HG03558 (cell line): Measurements from ENCODE around the gene ZBTB17.
A peak's percentile ranks its signal among the peaks of the same experiment; 100 is the strongest.
"Not testable (repeated sequence)": the region's sequence is repeated elsewhere in the genome, so short reads cannot be mapped to it uniquely, and the experiment has no call there.

ENCODE experiments used
- ATAC-seq: cut with Tn5 transposase; IDR thresholded peaks from one replicate; pipeline ENCODE4 v1.9.1; 2021; ENCODE audit warnings: moderate number of reproducible peaks; ENCODE audit not compliant: unreplicated experiment; ENCODE audit errors: extremely low read depth

The ZBTB17 gene

DNA sequence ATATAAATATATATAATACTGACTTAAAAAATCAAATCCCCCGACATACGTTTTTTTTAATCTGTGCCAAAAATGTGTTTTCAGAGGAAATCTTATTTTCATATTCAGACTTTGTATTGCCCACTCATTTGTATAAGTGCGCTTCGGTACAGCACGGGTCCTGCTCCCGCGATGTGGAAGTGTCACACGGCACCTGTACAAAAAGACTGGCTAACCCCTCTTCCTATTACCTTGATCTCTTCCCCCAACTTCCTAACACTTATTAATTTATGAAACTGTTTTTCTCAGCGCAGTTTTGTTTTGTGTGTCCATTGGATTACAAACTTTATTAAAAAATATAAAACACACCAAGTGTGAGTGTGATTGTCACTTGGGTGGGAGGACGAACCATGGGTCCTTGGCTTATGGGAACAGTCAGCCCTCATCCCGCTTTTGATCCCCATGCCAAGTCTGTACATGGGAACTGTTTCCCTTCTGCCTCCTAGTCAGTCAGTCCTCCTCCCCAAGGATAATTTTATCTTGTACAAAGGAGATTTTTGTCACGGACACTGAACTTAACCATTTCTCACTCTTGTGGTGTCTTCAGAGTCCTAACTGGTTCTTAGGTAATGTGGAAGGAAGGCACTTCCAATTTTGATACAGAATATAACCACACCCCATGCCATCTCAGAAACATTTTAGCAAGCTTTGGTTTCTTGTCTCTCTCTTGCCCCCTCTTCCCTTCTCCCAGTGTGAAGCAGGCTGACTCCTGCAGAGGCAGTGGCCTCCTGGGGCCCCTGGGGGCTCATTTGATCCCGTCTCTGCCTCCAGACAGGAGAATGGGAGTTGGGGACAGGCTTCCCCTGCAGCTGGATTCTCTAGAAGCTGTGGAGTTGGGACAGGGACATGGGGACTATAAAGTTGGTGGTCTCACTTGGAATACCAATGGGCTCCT, 35.5 kb downstream of the ZBTB17 start:
- ATAC-seq: no peak

GRCh38 chr1:15939181-15940109, 36.5 kb downstream of the ZBTB17 start:
- ATAC-seq: no peak

GRCh38 chr1:15938628-15939161, 37.2 kb downstream of the ZBTB17 start:
- no peak for ATAC-seq

GRCh38 chr1:15937706-15938168, 38.2 kb downstream of the ZBTB17 start:
- ATAC-seq: no peak

- ATAC-seq: no peak
These were observed 38.8 kb downstream of the ZBTB17 start for GRCh38 chr1:15937146-15937545.

DNA sequence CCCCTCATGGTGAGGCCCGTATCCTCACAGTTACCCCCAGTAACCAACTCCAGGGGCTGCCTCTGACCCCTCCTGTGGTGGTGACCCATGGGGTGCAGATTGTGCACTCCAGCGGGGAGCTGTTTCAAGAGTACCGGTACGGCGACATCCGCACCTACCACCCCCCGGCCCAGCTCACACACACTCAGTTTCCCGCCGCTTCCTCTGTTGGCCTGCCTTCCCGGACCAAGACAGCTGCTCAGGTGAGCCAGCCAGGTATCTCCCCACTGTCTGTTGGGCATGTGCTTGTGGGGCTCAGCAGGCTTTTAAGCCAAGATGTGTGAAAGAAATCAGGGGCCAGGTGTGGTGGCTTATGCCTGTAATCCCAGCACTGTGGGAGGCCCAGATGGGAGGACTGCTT, 39.9 kb downstream of the ZBTB17 start:
- ATAC-seq: no peak

DNA sequence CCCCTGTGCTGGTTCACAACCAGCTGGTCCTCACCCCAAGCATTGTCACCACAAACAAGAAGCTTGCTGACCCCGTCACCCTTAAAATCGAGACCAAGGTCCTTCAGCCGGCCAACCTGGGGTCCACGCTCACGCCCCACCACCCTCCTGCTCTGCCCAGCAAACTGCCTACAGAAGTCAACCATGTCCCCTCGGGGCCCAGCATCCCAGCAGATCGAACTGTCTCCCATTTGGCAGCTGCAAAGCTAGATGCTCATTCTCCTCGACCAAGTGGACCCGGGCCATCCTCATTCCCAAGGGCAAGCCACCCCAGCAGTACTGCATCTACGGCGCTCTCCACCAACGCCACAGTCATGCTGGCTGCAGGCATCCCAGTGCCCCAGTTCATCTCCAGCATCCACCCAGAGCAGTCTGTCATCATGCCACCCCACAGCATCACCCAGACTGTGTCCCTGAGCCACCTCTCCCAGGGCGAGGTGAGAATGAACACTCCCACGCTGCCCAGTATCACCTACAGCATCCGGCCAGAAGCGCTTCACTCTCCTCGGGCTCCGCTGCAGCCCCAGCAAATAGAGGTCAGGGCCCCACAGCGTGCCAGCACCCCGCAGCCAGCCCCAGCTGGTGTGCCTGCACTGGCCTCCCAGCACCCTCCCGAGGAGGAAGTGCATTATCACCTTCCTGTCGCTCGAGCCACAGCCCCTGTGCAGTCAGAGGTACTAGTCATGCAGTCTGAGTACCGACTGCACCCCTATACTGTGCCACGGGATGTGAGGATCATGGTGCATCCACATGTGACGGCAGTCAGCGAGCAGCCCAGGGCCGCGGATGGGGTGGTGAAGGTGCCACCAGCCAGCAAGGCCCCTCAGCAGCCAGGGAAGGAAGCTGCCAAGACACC, 40.6 kb downstream of the ZBTB17 start:
- ATAC-seq: no peak

DNA sequence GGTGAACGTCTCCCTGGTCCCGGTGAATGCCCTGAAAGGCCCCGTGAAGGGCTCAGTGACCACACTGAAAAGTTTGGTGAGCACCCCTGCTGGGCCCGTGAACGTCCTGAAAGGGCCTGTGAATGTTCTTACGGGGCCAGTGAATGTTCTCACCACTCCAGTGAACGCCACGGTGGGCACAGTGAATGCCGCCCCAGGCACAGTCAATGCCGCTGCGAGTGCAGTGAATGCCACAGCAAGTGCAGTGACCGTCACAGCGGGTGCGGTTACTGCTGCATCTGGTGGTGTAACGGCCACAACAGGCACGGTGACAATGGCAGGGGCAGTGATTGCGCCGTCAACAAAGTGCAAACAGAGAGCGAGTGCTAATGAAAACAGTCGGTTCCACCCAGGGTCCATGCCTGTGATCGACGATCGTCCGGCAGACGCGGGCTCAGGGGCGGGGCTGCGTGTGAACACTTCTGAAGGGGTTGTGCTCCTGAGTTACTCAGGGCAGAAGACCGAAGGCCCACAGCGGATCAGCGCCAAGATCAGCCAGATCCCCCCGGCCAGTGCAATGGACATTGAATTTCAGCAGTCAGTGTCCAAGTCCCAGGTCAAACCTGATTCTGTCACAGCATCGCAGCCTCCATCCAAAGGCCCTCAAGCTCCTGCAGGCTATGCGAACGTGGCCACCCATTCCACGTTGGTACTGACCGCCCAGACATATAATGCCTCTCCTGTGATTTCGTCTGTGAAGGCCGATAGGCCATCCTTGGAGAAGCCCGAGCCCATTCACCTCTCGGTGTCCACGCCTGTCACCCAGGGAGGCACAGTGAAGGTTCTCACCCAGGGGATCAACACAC, 41.5 kb downstream of the ZBTB17 start:
- ATAC-seq: no peak

- ATAC-seq: no peak
These were observed 42.2 kb downstream of the ZBTB17 start for GRCh38 chr1:15933684-15934083.

DNA sequence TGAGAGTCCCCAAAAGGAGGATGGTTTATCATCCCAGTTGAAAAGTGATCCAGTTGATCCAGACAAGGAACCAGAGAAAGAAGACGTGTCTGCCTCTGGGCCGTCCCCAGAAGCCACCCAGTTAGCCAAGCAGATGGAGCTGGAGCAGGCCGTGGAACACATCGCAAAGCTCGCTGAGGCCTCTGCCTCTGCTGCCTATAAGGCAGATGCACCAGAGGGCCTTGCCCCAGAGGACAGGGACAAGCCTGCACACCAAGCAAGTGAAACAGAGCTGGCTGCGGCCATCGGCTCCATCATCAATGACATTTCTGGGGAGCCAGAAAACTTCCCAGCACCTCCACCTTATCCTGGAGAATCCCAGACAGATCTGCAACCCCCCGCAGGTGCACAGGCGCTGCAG, 43.3 kb downstream of the ZBTB17 start:
- no peak for ATAC-seq

DNA sequence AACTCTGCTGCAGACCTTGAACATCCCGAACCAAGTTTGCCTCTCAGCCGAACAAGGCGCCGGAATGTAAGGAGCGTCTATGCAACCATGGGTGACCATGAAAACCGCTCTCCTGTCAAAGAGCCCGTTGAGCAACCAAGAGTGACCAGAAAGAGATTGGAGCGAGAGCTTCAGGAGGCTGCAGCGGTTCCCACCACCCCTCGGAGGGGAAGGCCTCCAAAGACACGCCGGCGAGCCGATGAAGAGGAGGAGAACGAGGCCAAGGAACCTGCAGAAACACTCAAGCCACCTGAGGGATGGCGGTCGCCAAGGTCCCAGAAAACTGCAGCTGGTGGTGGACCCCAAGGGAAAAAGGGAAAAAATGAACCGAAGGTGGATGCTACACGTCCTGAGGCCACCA, 44.0 kb downstream of the ZBTB17 start:
- no peak for ATAC-seq

GRCh38 chr1:15931401-15931800, 44.5 kb downstream of the ZBTB17 start:
- no peak for ATAC-seq

DNA sequence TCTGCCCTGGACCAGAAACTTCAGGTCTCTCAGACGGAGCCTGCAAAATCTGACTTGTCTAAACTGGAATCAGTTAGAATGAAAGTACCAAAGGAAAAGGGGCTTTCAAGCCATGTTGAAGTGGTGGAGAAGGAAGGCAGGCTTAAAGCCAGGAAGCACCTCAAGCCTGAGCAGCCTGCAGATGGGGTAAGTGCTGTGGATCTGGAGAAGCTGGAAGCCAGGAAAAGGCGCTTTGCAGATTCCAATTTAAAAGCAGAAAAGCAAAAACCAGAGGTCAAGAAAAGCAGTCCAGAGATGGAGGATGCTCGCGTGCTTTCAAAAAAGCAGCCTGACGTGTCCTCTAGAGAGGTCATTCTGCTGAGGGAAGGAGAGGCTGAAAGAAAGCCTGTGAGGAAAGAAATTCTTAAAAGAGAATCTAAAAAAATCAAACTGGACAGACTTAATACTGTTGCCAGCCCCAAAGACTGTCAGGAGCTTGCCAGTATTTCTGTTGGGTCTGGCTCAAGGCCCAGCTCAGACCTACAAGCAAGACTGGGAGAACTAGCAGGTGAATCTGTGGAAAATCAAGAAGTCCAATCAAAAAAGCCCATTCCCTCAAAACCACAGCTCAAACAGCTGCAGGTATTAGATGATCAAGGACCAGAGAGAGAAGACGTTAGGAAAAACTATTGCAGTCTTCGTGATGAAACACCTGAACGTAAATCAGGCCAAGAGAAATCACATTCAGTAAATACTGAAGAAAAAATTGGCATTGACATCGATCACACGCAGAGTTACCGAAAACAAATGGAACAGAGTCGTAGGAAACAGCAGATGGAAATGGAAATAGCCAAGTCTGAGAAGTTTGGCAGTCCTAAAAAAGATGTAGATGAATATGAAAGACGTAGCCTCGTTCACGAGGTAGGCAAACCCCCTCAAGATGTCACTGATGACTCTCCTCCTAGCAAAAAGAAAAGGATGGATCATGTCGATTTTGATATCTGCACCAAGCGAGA, 46.6 kb downstream of the ZBTB17 start:
- ATAC-seq: no peak

- not testable (repeated sequence) for ATAC-seq
These were observed 49.5 kb downstream of the ZBTB17 start for GRCh38 chr1:15926448-15926847.

- no peak for ATAC-seq
These were observed 52.7 kb downstream of the ZBTB17 start for GRCh38 chr1:15923241-15923640.

GRCh38 chr1:15918962-15919715, 56.8 kb downstream of the ZBTB17 start:
- peak; percentile 56 for ATAC-seq

GRCh38 chr1:15916916-15917315, 59.0 kb downstream of the ZBTB17 start:
- ATAC-seq: no peak
